Measurements from ENCODE around the gene FKBP7. TPM values are rescaled to one million over a fixed set of nuclear protein-coding genes. Genes with fewer than 3 reads are reported as not detected.
"Not testable (repeated sequence)": the region's sequence is repeated elsewhere in the genome, so short reads cannot be mapped to it uniquely, and the experiment has no call there.

FKBP7 gene
- total RNA-seq, 5 donors from 2014 or later (not counting 1 experiment from before 2014, with no cell fraction given) = 0.44 to 2.5 (median 1.4) TPM; not detected in 1

DNA sequence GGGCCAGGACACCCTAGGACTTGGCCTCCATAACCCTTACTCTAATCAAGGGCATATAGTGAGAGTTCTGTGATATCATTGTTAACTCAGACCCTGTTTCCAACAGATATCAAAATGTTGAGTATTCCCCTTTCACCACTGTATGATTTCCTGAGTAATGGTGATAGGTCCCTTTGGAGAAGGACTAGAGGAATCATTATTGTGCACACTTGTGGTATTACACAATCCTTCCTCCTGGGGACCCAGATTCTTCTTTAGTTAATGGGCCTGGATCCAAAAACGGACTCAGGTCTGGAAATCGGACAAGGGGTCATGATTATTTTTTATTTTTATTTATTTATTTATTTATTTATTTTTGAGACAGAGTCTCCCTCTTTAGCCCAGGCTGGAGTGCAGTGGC, 50.9 kb downstream of the FKBP7 start:
- no peaks in the 10 kb centered on the region for H3K4me1 ChIP-seq (ENCODE audit: control insufficient read depth in 1 of 2, extremely low read depth in 1 of 2, insufficient read depth in 2 of 2, low read length in 2 of 2)
- H3K27me3 Mint-ChIP-seq = no peaks in the 10 kb centered on the region
- ChIA-PET POLR2A (interaction anchor here in 1 of 2 donors (0.8 to 1.0 kb wide), 2 partner anchors 10 to 20 kb away, joined by 3 to 4 read pairs; no protein-coding TSS in a partner anchor), CTCF (interaction anchor here in 1 of 2 donors (0.5 to 1.8 kb wide), 2 partner anchors 13 to 29 kb away, joined by 3 to 4 read pairs; no protein-coding TSS in a partner anchor)
- H3K4me3 ChIP-seq (ENCODE audit: control insufficient read depth in 1 of 2, extremely low read depth in 1 of 2, low read length in 1 of 2) = no peak overlapping the region
- peaks cover 0 to 24% (median 17%) of the 10 kb centered on the region in 3 donors for H3K9me3 Mint-ChIP-seq
- peaks cover 81% of the 10 kb centered on the region for H3K36me3 Mint-ChIP-seq
- no peak overlapping the region for H3K4me3 Mint-ChIP-seq
- H3K27ac Mint-ChIP-seq = no peak overlapping the region
- no peaks in the 10 kb centered on the region for H3K9me3 ChIP-seq
- ATAC-seq (replicated peaks in 1 of 4) (no peak), DNase-seq (no peak)
- no peaks in the 10 kb centered on the region for H3K4me1 Mint-ChIP-seq
- no peaks in the 10 kb centered on the region for H3K27me3 ChIP-seq (replicated peaks in 1 of 2; ENCODE audit: control insufficient read depth in 2 of 2, extremely low read depth in 1 of 2, insufficient read depth in 2 of 2, low read length in 1 of 2)
- no CpG with 5 or more reads among the region's 2 CpGs for WGBS (ENCODE audit: insufficient coverage)
- H3K27ac ChIP-seq (ENCODE audit: low read length) = no peak overlapping the region
- H3K36me3 ChIP-seq (ENCODE audit: control insufficient read depth in 2 of 2, extremely low read depth in 1 of 2, insufficient read depth in 1 of 2, low read length in 1 of 2) = peaks cover 0 to 21% of the 10 kb centered on the region in 2 donors

DNA sequence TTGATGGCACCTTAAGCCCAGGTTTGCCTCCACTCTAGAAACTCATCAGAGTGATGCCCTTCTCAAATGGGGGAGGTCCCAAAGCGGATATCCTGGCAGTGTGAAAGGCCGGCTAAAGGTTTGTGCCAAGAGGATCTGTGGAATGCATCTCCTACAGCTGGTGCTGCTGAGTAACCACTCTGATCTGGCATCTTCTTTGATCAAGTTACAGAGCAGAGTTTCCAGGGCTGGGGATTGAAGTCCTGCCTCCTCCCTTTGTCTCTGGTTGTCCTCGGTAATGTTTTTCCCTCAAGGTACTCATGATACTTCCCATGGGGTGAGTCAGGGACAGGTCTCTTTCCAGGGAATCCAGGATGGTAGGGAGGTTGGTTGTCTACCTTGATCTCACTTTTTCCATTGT, 52.0 kb downstream of the FKBP7 start:
- Mint-ChIP-seq H3K36me3 (peaks cover 76% of the 10 kb centered on the region), H3K4me1 (no peaks in the 10 kb centered on the region), H3K27ac (no peak overlapping the region), H3K4me3 (no peak overlapping the region), H3K9me3 (peaks cover 0 to 25% (median 17%) of the 10 kb centered on the region in 3 donors), H3K27me3 (no peaks in the 10 kb centered on the region)
- Histone ChIP-seq H3K27ac (ENCODE audit: low read length) (no peak overlapping the region), H3K27me3 (replicated peaks in 1 of 2; ENCODE audit: control insufficient read depth in 2 of 2, extremely low read depth in 1 of 2, insufficient read depth in 2 of 2, low read length in 1 of 2) (no peaks in the 10 kb centered on the region), H3K9me3 (no peaks in the 10 kb centered on the region), H3K4me1 (ENCODE audit: control insufficient read depth in 1 of 2, extremely low read depth in 1 of 2, insufficient read depth in 2 of 2, low read length in 2 of 2) (no peaks in the 10 kb centered on the region), H3K36me3 (ENCODE audit: control insufficient read depth in 2 of 2, extremely low read depth in 1 of 2, insufficient read depth in 1 of 2, low read length in 1 of 2) (peaks cover 3 to 13% of the 10 kb centered on the region in 2 donors), H3K4me3 (ENCODE audit: control insufficient read depth in 1 of 2, extremely low read depth in 1 of 2, low read length in 1 of 2) (no peak overlapping the region)
- ChIA-PET POLR2A (interaction anchor here in 1 of 2 donors (0.6 kb wide), 1 partner anchor 294 kb away, joined by 3 read pairs; no protein-coding TSS in a partner anchor), CTCF (interaction anchor here in 1 of 2 donors (1.8 kb wide), 1 partner anchor 12 kb away, joined by 4 read pairs; no protein-coding TSS in a partner anchor)
- ATAC-seq (replicated peaks in 1 of 4) (no peak), DNase-seq (no peak)
- WGBS (ENCODE audit: insufficient coverage) = 89% methylated on average over 2 of the region's 3 CpGs

DNA sequence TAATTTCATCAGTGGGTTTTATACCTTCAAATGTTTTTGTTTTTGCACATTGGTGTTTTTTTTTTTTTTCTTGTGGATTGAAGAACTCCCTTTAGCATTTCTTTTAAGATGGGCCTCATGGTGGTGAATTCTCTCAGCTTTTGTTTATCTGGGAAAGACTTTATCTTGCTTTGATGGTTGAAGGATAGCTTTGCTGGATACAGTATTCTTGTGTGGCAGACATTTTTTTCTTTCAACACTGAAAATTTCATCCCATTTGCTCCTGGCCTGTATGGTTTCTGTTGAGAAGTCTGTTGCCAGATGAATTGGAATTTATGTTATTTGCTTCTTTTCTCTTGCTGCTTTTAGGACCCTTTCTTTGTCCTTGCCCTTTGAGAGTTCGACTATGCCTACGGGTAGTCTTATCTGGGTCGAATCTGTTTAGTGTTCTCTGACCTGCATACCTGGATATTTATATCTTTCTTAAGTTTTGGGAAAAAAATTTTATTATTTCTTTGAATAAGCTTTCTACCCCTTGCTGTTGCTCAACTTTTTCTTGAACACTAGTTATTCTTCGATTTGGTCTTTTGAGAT, 53.1 kb downstream of the FKBP7 start:
- Histone ChIP-seq H3K36me3 (ENCODE audit: control insufficient read depth in 2 of 2, extremely low read depth in 1 of 2, insufficient read depth in 1 of 2, low read length in 1 of 2) (peaks cover 3 to 11% of the 10 kb centered on the region in 2 donors), H3K27ac (ENCODE audit: low read length) (no peak overlapping the region), H3K27me3 (replicated peaks in 1 of 2; ENCODE audit: control insufficient read depth in 2 of 2, extremely low read depth in 1 of 2, insufficient read depth in 2 of 2, low read length in 1 of 2) (no peaks in the 10 kb centered on the region), H3K4me1 (ENCODE audit: control insufficient read depth in 1 of 2, extremely low read depth in 1 of 2, insufficient read depth in 2 of 2, low read length in 2 of 2) (no peaks in the 10 kb centered on the region), H3K9me3 (no peaks in the 10 kb centered on the region), H3K4me3 (ENCODE audit: control insufficient read depth in 1 of 2, extremely low read depth in 1 of 2, low read length in 1 of 2) (no peak overlapping the region)
- Mint-ChIP-seq H3K4me1 (no peaks in the 10 kb centered on the region), H3K9me3 (peaks cover 0 to 25% (median 17%) of the 10 kb centered on the region in 3 donors), H3K4me3 (no peak overlapping the region), H3K27me3 (no peaks in the 10 kb centered on the region), H3K36me3 (peaks cover 67% of the 10 kb centered on the region), H3K27ac (no peak overlapping the region)
- POLR2A ChIA-PET = interaction anchor here (0.6 kb wide), 2 partner anchors 24 to 292 kb away, joined by 3 read pairs; no protein-coding TSS in a partner anchor
- DNase-seq (no peak), ATAC-seq (replicated peaks in 1 of 4) (no peak)
- CTCF ChIA-PET = interaction anchor here (0.7 kb wide), 2 partner anchors 18 to 68 kb away, joined by 3 to 4 read pairs; no protein-coding TSS in a partner anchor
- WGBS (ENCODE audit: insufficient coverage) = no CpG with 5 or more reads among the region's 4 CpGs

DNA sequence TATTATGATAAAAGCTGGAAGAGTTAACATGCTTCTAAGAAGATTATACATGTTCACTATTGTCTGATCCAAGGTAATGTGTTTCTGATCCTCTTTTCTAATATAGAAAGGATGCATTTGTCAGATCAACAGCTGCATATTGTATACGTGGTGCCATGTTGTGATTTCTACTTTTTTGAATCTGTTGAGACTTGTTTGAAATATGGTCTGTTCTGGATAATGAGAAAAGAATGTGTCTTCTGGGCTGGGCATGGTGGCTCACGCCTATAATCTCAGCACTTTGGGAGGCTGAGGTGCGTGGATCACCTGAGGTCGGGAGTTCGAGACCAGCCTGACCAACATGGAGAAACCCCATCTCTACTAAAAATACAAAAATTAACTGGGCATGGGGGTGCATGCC, 54.7 kb downstream of the FKBP7 start:
- H3K4me1 Mint-ChIP-seq; H3K27ac ChIP-seq (ENCODE audit: low read length); CTCF ChIA-PET; H3K4me1 ChIP-seq (ENCODE audit: control insufficient read depth in 1 of 2, extremely low read depth in 1 of 2, insufficient read depth in 2 of 2, low read length in 2 of 2); H3K4me3 ChIP-seq (ENCODE audit: control insufficient read depth in 1 of 2, extremely low read depth in 1 of 2, low read length in 1 of 2); H3K36me3 ChIP-seq (ENCODE audit: control insufficient read depth in 2 of 2, extremely low read depth in 1 of 2, insufficient read depth in 1 of 2, low read length in 1 of 2); H3K27me3 ChIP-seq (replicated peaks in 1 of 2; ENCODE audit: control insufficient read depth in 2 of 2, extremely low read depth in 1 of 2, insufficient read depth in 2 of 2, low read length in 1 of 2); ATAC-seq (replicated peaks in 1 of 4); H3K4me3 Mint-ChIP-seq; POLR2A ChIA-PET; DNase-seq; H3K27me3 Mint-ChIP-seq; H3K9me3 ChIP-seq; H3K27ac Mint-ChIP-seq: not testable (repeated sequence)
- WGBS (ENCODE audit: insufficient coverage) = 86% methylated on average over 1 of the region's 5 CpGs
- Mint-ChIP-seq H3K36me3 (peaks cover 54% of the 10 kb centered on the region), H3K9me3 (peaks cover 0 to 25% (median 17%) of the 10 kb centered on the region in 3 donors)

DNA sequence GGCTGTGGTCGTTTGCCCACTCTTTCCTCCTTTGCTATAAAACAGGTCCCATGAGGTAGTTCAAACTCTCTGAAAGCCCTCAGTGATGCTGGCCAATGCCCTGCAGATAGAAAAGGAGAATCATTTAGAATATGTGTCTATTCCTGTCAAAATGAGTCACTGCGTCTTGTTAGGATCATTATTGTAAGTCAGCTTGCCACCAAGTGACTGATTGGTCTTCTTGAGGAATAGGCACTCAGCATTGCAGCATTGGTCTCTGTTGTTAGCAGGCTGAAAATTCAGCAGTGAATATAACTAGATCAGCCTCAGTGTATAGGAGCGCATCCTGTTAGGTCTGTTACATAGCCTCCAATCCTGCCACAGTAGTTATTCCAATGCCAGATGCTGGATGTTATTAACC, 56.3 kb downstream of the FKBP7 start:
- Histone ChIP-seq H3K4me3 (ENCODE audit: control insufficient read depth in 1 of 2, extremely low read depth in 1 of 2, low read length in 1 of 2) (no peak overlapping the region), H3K4me1 (ENCODE audit: control insufficient read depth in 1 of 2, extremely low read depth in 1 of 2, insufficient read depth in 2 of 2, low read length in 2 of 2) (no peaks in the 10 kb centered on the region), H3K27me3 (replicated peaks in 1 of 2; ENCODE audit: control insufficient read depth in 2 of 2, extremely low read depth in 1 of 2, insufficient read depth in 2 of 2, low read length in 1 of 2) (no peaks in the 10 kb centered on the region), H3K27ac (ENCODE audit: low read length) (no peak overlapping the region), H3K9me3 (no peaks in the 10 kb centered on the region), H3K36me3 (ENCODE audit: control insufficient read depth in 2 of 2, extremely low read depth in 1 of 2, insufficient read depth in 1 of 2, low read length in 1 of 2) (peaks cover under 1 to 3% of the 10 kb centered on the region in 2 donors)
- WGBS (ENCODE audit: insufficient coverage) = no CpG with 5 or more reads among the region's 3 CpGs
- ATAC-seq (replicated peaks in 1 of 4) (no peak), DNase-seq (no peak)
- Mint-ChIP-seq H3K27me3 (no peaks in the 10 kb centered on the region), H3K36me3 (peaks cover 42% of the 10 kb centered on the region), H3K9me3 (peaks cover 0 to 25% (median 17%) of the 10 kb centered on the region in 3 donors), H3K4me3 (no peak overlapping the region), H3K4me1 (peaks cover 0 to 6% (median 0%) of the 10 kb centered on the region in 3 donors), H3K27ac (no peak overlapping the region)
- ChIA-PET POLR2A (interaction anchor here in 1 of 2 donors (0.6 kb wide), 1 partner anchor 1521 kb away, joined by 3 read pairs; no protein-coding TSS in a partner anchor), CTCF (interaction anchor here in 1 of 2 donors (0.5 kb wide), 1 partner anchor 277 kb away, joined by 3 read pairs; no protein-coding TSS in a partner anchor)

DNA sequence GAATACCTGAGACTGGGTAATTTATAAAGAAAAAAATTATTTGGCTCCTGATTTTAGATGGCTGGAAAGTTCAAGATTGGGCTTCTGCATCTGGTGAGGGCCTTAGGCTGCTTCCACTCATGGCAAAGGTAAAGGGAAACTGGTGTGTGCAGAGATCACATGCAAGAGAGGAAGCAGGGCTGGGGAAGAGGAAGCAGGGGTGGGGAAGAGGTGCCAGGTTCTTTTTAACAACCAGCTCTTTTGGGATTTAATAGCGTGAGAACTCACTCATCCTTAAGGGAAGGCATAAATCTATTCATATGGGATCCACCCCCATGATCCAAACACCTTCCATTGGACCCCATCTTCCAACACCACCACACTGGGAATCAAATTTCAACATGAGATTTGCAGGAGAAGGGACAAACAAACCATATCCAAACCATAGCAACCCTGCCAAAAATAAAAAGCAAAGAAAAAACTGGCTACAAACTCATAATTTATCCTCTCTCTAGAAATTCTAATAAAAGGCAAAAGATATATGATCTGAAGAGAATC, 57.9 kb downstream of the FKBP7 start:
- Histone ChIP-seq H3K9me3 (no peaks in the 10 kb centered on the region), H3K27me3 (replicated peaks in 1 of 2; ENCODE audit: control insufficient read depth in 2 of 2, extremely low read depth in 1 of 2, insufficient read depth in 2 of 2, low read length in 1 of 2) (no peaks in the 10 kb centered on the region), H3K4me1 (ENCODE audit: control insufficient read depth in 1 of 2, extremely low read depth in 1 of 2, insufficient read depth in 2 of 2, low read length in 2 of 2) (no peaks in the 10 kb centered on the region), H3K4me3 (ENCODE audit: control insufficient read depth in 1 of 2, extremely low read depth in 1 of 2, low read length in 1 of 2) (no peak overlapping the region), H3K27ac (ENCODE audit: low read length) (no peak overlapping the region), H3K36me3 (ENCODE audit: control insufficient read depth in 2 of 2, extremely low read depth in 1 of 2, insufficient read depth in 1 of 2, low read length in 1 of 2) (peaks cover 0 to 3% of the 10 kb centered on the region in 2 donors)
- no CpG with 5 or more reads among the region's 1 CpG for WGBS (ENCODE audit: insufficient coverage)
- Mint-ChIP-seq H3K27me3 (no peaks in the 10 kb centered on the region), H3K27ac (no peak overlapping the region), H3K4me1 (peaks cover 0 to 13% (median 1%) of the 10 kb centered on the region in 3 donors), H3K9me3 (peaks cover 0 to 18% (median 11%) of the 10 kb centered on the region in 3 donors), H3K4me3 (no peak overlapping the region), H3K36me3 (peaks cover 26% of the 10 kb centered on the region)
- POLR2A ChIA-PET = interaction anchor here in 1 of 2 donors (1.0 kb wide), 1 partner anchor 20 kb away, joined by 3 read pairs; no protein-coding TSS in a partner anchor
- no peak for ATAC-seq (replicated peaks in 1 of 4)
- CTCF ChIA-PET = interaction anchor here in 1 of 2 donors (0.9 to 1.7 kb wide), 2 partner anchors 19 to 21 kb away, joined by 5 read pairs; no protein-coding TSS in a partner anchor
- DNase-seq = no peak

Data from T-cell (primary cell).